WTC11 (cell line): ENCODE results near the gene PTPRB. TPM values are rescaled to one million over a fixed set of nuclear protein-coding genes. Genes with fewer than 3 reads are reported as not detected.

Experiments
- ATAC-seq: fragments of 200-7000 bp; cut with Tn5 transposase; 2 replicates; pipeline ENCODE4 v1.10.0; 2021; ENCODE audit warnings: mild to moderate bottlenecking, moderate library complexity
- CTCF ChIA-PET: fragments of 300-600 bp; sonication (Branson Sonifier 250); formaldehyde crosslinking; loops from one replicate; lab custom pipeline; 2021; ENCODE audit warnings: antibody characterized with exemption; lab: Charles Lee
- POLR2A ChIA-PET: fragments of 350-600 bp; sonication (Branson Sonifier 250); formaldehyde crosslinking; loops from one replicate; lab custom pipeline; 2021; ENCODE audit warnings: antibody characterized with exemption; lab: Charles Lee
- DNase-seq: peaks from one replicate; pipeline ENCODE4 v3.0.0; 2021; ENCODE audit warnings: low spot score
- H3K27ac Mint-ChIP-seq: 2 replicates; pipeline ENCODE4 v1.8.0; 2021; ENCODE audit warnings: mixed read lengths
- H3K27me3 Mint-ChIP-seq: 2 replicates; pipeline ENCODE4 v1.8.0; 2021; ENCODE audit warnings: low read depth, mild to moderate bottlenecking, moderate library complexity, mixed read lengths
- H3K36me3 Mint-ChIP-seq: 2 replicates; pipeline ENCODE4 v1.8.0; 2021; ENCODE audit warnings: mixed read lengths
- H3K4me1 Mint-ChIP-seq: 2 replicates; pipeline ENCODE4 v1.8.0; 2022; ENCODE audit warnings: mixed read lengths
- H3K4me3 Mint-ChIP-seq: 2 replicates; pipeline ENCODE4 v1.8.0; 2021; ENCODE audit warnings: mild to moderate bottlenecking, moderate library complexity, mixed read lengths
- H3K9me3 Mint-ChIP-seq: 2 replicates; pipeline ENCODE4 v1.8.0; 2021; ENCODE audit warnings: mixed read lengths
- ATF1 ChIP-seq: sonication (generic); formaldehyde crosslinking; IDR thresholded peaks from 2 replicates; pipeline ENCODE4 v1.8.1; 2023; ENCODE audit warnings: mild to moderate bottlenecking, moderate library complexity, missing genetic modification reagents
- GRHL2 ChIP-seq: fragments of 250-450 bp; sonication (Bioruptor Pico); IDR thresholded peaks from 2 replicates; pipeline ENCODE4 v1.8.0; 2022; ENCODE audit warnings: mild to moderate bottlenecking, moderate library complexity; ENCODE audit not compliant: insufficient replicate concordance, severe bottlenecking
- JAZF1 ChIP-seq: fragments of 250-450 bp; sonication (Bioruptor Pico); IDR thresholded peaks from 2 replicates; pipeline ENCODE4 v1.9.0; 2021; ENCODE audit warnings: moderate library complexity, mild to moderate bottlenecking, inconsistent platforms
- NR2C2 ChIP-seq: sonication (generic); formaldehyde crosslinking; IDR thresholded peaks from 2 replicates; pipeline ENCODE4 v1.8.0; 2022; ENCODE audit warnings: mild to moderate bottlenecking, missing genetic modification reagents
- OVOL2 ChIP-seq: fragments of 250-450 bp; sonication (Bioruptor Pico); IDR thresholded peaks from 2 replicates; pipeline ENCODE4 v1.9.0; 2021; ENCODE audit warnings: mild to moderate bottlenecking, borderline replicate concordance
- SP1 ChIP-seq: sonication (generic); formaldehyde crosslinking; conservative IDR thresholded peaks from 2 replicates; pipeline ENCODE4 v1.8.1; 2022; ENCODE audit warnings: missing genetic modification reagents
- total RNA-seq: library from RNA; stranded (reverse); gene quantifications from 3 replicates; pipeline ENCODE4 v1.2.3, GENCODE V29; 2021
- TF ChIP-seq, protein P1 (sequence below): sonication (generic); formaldehyde crosslinking; IDR thresholded peaks from 2 replicates; pipeline ENCODE4 v1.8.1; 2022; ENCODE audit warnings: low read depth, missing genetic modification reagents, borderline replicate concordance
- TF ChIP-seq, protein P2 (sequence below): sonication (generic); formaldehyde crosslinking; IDR thresholded peaks from 2 replicates; pipeline ENCODE4 v1.8.1; 2023; ENCODE audit warnings: mild to moderate bottlenecking, missing genetic modification reagents
- TF ChIP-seq, protein P3 (sequence below): sonication (generic); formaldehyde crosslinking; IDR thresholded peaks from 2 replicates; pipeline ENCODE4 v1.8.0; 2023; ENCODE audit warnings: missing genetic modification reagents, mild to moderate bottlenecking, borderline replicate concordance
- TF ChIP-seq, protein P4 (sequence below): sonication (generic); formaldehyde crosslinking; conservative IDR thresholded peaks from 2 replicates; pipeline ENCODE4 v1.8.1; 2023; ENCODE audit warnings: mild to moderate bottlenecking, low read depth, missing genetic modification reagents, moderate library complexity
- TF ChIP-seq, protein P5 (sequence below): sonication (generic); formaldehyde crosslinking; IDR thresholded peaks from 2 replicates; pipeline ENCODE4 v1.8.0; 2022; ENCODE audit warnings: mild to moderate bottlenecking, missing genetic modification reagents

PTPRB gene
- total RNA-seq, 1 experiment from 2014 or later = 3.3 TPM

DNA sequence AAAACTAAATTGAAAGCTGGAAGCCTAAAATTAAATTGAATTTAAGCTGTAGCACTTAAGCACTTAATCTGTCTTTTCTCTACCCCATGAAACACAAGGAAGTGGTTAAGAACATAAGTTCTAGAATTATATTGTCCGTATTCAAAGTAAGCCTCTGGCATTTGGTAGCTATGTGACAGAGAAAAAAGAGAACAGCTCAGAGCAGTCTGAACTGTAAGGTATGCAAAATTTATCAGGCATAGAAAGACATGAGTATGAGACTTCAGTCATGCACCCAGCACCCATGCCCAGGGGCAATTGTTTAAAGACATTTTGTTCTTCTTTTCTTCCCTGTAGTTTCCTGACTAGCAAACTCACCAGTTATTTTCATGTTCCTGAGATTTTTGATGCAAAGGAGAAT is 154.5 kb downstream of the PTPRB start (continued):
- TF ChIP-seq OVOL2 (CRISPR knock-in tag) (no peak), JAZF1 (no peak), SP1 (CRISPR knock-in tag) (no peak)
- TF ChIP-seq, protein P1, sequence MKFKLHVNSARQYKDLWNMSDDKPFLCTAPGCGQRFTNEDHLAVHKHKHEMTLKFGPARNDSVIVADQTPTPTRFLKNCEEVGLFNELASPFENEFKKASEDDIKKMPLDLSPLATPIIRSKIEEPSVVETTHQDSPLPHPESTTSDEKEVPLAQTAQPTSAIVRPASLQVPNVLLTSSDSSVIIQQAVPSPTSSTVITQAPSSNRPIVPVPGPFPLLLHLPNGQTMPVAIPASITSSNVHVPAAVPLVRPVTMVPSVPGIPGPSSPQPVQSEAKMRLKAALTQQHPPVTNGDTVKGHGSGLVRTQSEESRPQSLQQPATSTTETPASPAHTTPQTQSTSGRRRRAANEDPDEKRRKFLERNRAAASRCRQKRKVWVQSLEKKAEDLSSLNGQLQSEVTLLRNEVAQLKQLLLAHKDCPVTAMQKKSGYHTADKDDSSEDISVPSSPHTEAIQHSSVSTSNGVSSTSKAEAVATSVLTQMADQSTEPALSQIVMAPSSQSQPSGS (CRISPR knock-in tag) = no peak
- TF ChIP-seq, protein P2, sequence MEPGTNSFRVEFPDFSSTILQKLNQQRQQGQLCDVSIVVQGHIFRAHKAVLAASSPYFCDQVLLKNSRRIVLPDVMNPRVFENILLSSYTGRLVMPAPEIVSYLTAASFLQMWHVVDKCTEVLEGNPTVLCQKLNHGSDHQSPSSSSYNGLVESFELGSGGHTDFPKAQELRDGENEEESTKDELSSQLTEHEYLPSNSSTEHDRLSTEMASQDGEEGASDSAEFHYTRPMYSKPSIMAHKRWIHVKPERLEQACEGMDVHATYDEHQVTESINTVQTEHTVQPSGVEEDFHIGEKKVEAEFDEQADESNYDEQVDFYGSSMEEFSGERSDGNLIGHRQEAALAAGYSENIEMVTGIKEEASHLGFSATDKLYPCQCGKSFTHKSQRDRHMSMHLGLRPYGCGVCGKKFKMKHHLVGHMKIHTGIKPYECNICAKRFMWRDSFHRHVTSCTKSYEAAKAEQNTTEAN (CRISPR knock-in tag) = no peak

DNA sequence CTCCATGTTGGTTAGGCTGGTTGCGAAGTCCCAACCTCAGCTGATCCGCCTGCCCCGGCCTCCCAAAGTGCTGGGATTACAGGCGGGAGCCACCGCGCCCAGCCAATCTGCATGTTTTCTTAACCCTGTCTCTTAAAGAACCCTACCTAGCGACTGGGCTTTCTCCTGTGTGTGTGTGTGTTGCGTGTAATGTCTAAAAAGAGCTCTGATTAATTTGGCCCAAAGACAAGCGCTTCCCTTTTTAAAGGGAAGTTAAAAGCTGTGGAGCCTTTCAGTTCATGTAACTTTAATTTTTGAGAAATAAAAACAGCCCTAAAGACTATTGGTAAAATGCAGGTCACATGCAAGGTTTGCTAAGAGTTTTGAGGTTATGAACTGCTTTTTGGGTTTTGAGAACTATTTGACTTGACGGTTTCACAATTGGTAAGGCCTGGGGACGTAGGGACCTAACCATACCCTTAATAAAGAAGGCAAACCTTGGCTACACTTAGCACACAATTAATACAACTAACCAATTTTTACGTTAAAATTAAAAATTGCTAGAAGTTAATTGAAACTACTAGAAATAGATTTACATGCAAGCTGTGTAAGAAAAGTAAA is 167.9 kb downstream of the PTPRB start:
- no peak overlapping the region for H3K27ac Mint-ChIP-seq
- no peak for DNase-seq
- H3K4me1 Mint-ChIP-seq = 0 out of 2 replicates have a peak, but pooled peaks cover 3% of the 10 kb centered on the region
- CTCF ChIA-PET = no interaction called here
- TF ChIP-seq, protein P3, sequence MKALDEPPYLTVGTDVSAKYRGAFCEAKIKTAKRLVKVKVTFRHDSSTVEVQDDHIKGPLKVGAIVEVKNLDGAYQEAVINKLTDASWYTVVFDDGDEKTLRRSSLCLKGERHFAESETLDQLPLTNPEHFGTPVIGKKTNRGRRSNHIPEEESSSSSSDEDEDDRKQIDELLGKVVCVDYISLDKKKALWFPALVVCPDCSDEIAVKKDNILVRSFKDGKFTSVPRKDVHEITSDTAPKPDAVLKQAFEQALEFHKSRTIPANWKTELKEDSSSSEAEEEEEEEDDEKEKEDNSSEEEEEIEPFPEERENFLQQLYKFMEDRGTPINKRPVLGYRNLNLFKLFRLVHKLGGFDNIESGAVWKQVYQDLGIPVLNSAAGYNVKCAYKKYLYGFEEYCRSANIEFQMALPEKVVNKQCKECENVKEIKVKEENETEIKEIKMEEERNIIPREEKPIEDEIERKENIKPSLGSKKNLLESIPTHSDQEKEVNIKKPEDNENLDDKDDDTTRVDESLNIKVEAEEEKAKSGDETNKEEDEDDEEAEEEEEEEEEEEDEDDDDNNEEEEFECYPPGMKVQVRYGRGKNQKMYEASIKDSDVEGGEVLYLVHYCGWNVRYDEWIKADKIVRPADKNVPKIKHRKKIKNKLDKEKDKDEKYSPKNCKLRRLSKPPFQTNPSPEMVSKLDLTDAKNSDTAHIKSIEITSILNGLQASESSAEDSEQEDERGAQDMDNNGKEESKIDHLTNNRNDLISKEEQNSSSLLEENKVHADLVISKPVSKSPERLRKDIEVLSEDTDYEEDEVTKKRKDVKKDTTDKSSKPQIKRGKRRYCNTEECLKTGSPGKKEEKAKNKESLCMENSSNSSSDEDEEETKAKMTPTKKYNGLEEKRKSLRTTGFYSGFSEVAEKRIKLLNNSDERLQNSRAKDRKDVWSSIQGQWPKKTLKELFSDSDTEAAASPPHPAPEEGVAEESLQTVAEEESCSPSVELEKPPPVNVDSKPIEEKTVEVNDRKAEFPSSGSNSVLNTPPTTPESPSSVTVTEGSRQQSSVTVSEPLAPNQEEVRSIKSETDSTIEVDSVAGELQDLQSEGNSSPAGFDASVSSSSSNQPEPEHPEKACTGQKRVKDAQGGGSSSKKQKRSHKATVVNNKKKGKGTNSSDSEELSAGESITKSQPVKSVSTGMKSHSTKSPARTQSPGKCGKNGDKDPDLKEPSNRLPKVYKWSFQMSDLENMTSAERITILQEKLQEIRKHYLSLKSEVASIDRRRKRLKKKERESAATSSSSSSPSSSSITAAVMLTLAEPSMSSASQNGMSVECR = no peak
- TF ChIP-seq, protein P4, sequence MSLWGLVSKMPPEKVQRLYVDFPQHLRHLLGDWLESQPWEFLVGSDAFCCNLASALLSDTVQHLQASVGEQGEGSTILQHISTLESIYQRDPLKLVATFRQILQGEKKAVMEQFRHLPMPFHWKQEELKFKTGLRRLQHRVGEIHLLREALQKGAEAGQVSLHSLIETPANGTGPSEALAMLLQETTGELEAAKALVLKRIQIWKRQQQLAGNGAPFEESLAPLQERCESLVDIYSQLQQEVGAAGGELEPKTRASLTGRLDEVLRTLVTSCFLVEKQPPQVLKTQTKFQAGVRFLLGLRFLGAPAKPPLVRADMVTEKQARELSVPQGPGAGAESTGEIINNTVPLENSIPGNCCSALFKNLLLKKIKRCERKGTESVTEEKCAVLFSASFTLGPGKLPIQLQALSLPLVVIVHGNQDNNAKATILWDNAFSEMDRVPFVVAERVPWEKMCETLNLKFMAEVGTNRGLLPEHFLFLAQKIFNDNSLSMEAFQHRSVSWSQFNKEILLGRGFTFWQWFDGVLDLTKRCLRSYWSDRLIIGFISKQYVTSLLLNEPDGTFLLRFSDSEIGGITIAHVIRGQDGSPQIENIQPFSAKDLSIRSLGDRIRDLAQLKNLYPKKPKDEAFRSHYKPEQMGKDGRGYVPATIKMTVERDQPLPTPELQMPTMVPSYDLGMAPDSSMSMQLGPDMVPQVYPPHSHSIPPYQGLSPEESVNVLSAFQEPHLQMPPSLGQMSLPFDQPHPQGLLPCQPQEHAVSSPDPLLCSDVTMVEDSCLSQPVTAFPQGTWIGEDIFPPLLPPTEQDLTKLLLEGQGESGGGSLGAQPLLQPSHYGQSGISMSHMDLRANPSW (CRISPR knock-in tag) = no peak
- no peak for TF ChIP-seq NR2C2 (CRISPR knock-in tag)
- TF ChIP-seq, all 79 proteins: peak for 0
- peaks cover 39% of the 10 kb centered on the region for H3K9me3 Mint-ChIP-seq
- no peak overlapping the region for H3K4me3 Mint-ChIP-seq
- ATAC-seq = no peak
- H3K36me3 Mint-ChIP-seq = peaks cover 19% of the 10 kb centered on the region
- peaks cover 5% of the 10 kb centered on the region; the same call in 1 of the 2 replicates for H3K27me3 Mint-ChIP-seq
- POLR2A ChIA-PET = no interaction called here

DNA sequence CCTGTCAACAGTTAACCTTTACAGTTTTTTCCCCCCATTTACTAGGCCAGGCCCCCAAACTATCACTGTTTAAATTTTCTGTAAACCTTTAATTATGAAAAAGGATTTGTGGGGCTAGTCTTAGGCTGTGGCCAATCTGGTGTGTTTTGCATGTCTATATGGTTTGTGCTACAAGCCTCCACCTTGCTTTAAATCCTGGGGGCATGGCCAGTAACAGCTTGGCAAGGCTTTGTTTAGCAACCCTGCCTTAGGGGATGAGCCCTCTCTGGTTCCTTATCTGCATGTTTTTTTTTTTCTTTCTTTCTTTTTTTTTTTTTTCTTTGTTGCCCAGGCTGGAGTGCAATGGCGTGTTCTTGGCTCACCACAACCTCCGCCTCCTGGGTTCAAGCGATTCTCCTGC is 168.5 kb downstream of the PTPRB start:
- ChIA-PET CTCF (interaction anchor here (0.6 kb wide), 1 partner anchor 17 kb away, joined by 3 read pairs; no protein-coding TSS in a partner anchor), POLR2A (no interaction called here)
- Mint-ChIP-seq H3K4me1 (0 out of 2 replicates have a peak, but pooled peaks cover 3% of the 10 kb centered on the region), H3K4me3 (no peak overlapping the region), H3K36me3 (peaks cover 25% of the 10 kb centered on the region), H3K27ac (no peak overlapping the region), H3K9me3 (peaks cover 44% of the 10 kb centered on the region), H3K27me3 (peaks cover 8% of the 10 kb centered on the region)
- ATAC-seq (no peak), DNase-seq (no peak)
- TF ChIP-seq GRHL2 (CRISPR knock-in tag) (no peak), ATF1 (CRISPR knock-in tag) (no peak)
- TF ChIP-seq, protein P4 (CRISPR knock-in tag) = no peak
- TF ChIP-seq, protein P5, sequence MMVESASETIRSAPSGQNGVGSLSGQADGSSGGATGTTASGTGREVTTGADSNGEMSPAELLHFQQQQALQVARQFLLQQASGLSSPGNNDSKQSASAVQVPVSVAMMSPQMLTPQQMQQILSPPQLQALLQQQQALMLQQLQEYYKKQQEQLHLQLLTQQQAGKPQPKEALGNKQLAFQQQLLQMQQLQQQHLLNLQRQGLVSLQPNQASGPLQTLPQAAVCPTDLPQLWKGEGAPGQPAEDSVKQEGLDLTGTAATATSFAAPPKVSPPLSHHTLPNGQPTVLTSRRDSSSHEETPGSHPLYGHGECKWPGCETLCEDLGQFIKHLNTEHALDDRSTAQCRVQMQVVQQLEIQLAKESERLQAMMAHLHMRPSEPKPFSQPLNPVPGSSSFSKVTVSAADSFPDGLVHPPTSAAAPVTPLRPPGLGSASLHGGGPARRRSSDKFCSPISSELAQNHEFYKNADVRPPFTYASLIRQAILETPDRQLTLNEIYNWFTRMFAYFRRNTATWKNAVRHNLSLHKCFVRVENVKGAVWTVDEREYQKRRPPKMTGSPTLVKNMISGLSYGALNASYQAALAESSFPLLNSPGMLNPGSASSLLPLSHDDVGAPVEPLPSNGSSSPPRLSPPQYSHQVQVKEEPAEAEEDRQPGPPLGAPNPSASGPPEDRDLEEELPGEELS = no peak
- TF ChIP-seq, protein P3 = no peak
